ENCODE data around the gene RETREG3. TPM values are rescaled to one million over a fixed set of nuclear protein-coding genes. Genes with fewer than 3 reads are reported as not detected.

Gene RETREG3
- total and polyA plus RNA-seq, 2 of the 13 experiments (the other 11 are each of a cell fraction or from before 2014, with no cell fraction given), result 47.0 to 55.8 TPM

DNA sequence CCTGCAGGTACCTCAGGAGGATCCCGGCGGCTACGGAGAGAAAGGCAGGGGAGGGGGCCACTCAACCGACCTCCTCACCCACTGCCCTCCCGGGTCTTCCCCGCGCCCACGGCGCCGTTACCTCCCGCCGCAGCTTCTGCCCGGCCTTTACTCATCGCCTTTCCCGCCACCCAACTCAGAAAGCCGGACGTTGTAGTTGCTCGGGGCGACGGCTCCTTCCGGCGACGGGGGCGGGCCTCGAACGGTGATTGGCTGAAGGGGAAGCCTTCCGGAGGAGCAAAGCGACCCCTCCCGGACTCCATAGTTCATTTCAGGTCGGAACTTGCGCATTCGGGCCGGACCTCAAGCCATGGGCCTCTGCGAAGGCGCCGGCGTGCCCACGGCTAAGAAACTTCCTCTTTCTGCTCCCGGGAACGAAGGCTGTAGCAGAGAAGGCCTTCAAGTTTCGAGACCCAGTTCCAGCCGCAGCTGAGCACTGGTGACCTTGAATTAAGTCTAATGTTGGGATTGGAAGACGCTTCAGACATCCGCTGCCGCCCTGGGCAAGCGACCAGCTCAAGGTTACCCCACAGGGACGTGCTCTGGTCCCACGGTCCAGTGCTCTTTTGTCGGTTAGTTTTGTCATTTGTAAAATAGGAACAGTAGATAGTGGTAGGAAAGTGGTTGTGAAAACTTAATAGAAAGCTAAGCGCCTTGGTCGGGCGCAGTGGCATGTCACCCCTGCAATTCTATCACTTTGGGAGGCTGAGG is 31.5 kb downstream of the RETREG3 start, which contains the start of gene PSMC3IP (continued):
- TF ChIP-seq HHEX (CRISPR knock-in tag; IDR thresholded peaks at IDR 0.05) (no peak), POLR2A (IDR thresholded peaks at IDR 0.05; ENCODE audit: insufficient read depth in 1 of 2, low read depth in 2 of 2, low read length in 2 of 2) (peak; percentile 90 to 94), ZNF768 (CRISPR knock-in tag; IDR thresholded peaks at IDR 0.05) (peak; percentile 65; the same call in 1 of the 2 replicates), ZNF256 (CRISPR knock-in tag; conservative IDR thresholded peaks at IDR 0.05) (no peak), HDAC2 (CRISPR knock-in tag; IDR thresholded peaks at IDR 0.05) (no peak), KLF16 (CRISPR knock-in tag; IDR thresholded peaks at IDR 0.05) (peak in 1 of 2 experiments; percentile 80; a peak in 2 of 4 replicates), ZNF543 (CRISPR knock-in tag; IDR thresholded peaks at IDR 0.05) (peak; percentile 73; the same call in 1 of the 2 replicates), IRF2 (CRISPR knock-in tag; IDR thresholded peaks at IDR 0.05) (peak; percentile 80), MXD4 (CRISPR knock-in tag; IDR thresholded peaks at IDR 0.05) (no peak), KLF13 (CRISPR knock-in tag; IDR thresholded peaks at IDR 0.05) (no peak; the same call in 1 of the 2 replicates), ZNF891 (CRISPR knock-in tag; IDR thresholded peaks at IDR 0.05) (peak; percentile 84), CREM (IDR thresholded peaks at IDR 0.05) (peak; percentile 85), CREM (CRISPR knock-in tag; IDR thresholded peaks at IDR 0.05) (0 out of 2 replicates have a peak, but pooled peaks have one; percentile 4), CEBPB (IDR thresholded peaks at IDR 0.05; ENCODE audit: borderline replicate concordance, low read depth, low read length) (peak; percentile 7; the same call in 1 of the 2 replicates), MEIS1 (CRISPR knock-in tag; IDR thresholded peaks at IDR 0.05; ENCODE audit: borderline replicate concordance) (peak; percentile 35; the same call in 1 of the 2 replicates), ZNF83 (CRISPR knock-in tag; IDR thresholded peaks at IDR 0.05; ENCODE audit: borderline replicate concordance) (no peak), ZNF460 (CRISPR knock-in tag; IDR thresholded peaks at IDR 0.05; ENCODE audit: borderline replicate concordance) (no peak), SNRNP70 (IDR thresholded peaks at IDR 0.05; ENCODE audit: low read depth, low read length) (no peak), ZNF773 (CRISPR knock-in tag; IDR thresholded peaks at IDR 0.05; ENCODE audit: borderline replicate concordance) (peak; percentile 45; the same call in 1 of the 2 replicates), MBNL3 (CRISPR knock-in tag; conservative IDR thresholded peaks at IDR 0.05) (no peak), POGZ (CRISPR knock-in tag; IDR thresholded peaks at IDR 0.05) (peak; percentile 81), SOX5 (CRISPR knock-in tag; IDR thresholded peaks at IDR 0.05; ENCODE audit: borderline replicate concordance) (no peak; the same call in 1 of the 2 replicates), PRMT3 (CRISPR knock-in tag; IDR thresholded peaks at IDR 0.05; ENCODE audit: borderline replicate concordance, low read depth) (peak; percentile 71; the same call in 1 of the 2 replicates)
- TF ChIP-seq, protein P1, sequence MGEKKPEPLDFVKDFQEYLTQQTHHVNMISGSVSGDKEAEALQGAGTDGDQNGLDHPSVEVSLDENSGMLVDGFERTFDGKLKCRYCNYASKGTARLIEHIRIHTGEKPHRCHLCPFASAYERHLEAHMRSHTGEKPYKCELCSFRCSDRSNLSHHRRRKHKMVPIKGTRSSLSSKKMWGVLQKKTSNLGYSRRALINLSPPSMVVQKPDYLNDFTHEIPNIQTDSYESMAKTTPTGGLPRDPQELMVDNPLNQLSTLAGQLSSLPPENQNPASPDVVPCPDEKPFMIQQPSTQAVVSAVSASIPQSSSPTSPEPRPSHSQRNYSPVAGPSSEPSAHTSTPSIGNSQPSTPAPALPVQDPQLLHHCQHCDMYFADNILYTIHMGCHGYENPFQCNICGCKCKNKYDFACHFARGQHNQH (CRISPR knock-in tag; IDR thresholded peaks at IDR 0.05), result peak; percentile 90
- TF ChIP-seq, protein P2, sequence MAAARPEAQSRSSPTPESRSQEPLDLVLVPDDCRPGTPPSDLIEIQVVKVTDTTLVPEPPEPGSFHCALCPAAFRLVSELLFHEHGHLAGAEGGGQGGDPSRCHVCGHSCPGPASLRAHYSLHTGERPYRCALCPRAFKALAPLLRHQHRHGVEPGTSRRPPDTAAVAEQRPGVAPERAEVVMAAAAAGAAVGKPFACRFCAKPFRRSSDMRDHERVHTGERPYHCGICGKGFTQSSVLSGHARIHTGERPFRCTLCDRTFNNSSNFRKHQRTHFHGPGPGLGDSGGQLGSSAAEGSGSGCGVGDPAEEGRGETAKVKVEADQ (CRISPR knock-in tag; IDR thresholded peaks at IDR 0.05; ENCODE audit: borderline replicate concordance), result peak; percentile 78; the same call in 1 of the 2 replicates
- TF ChIP-seq, protein P3, sequence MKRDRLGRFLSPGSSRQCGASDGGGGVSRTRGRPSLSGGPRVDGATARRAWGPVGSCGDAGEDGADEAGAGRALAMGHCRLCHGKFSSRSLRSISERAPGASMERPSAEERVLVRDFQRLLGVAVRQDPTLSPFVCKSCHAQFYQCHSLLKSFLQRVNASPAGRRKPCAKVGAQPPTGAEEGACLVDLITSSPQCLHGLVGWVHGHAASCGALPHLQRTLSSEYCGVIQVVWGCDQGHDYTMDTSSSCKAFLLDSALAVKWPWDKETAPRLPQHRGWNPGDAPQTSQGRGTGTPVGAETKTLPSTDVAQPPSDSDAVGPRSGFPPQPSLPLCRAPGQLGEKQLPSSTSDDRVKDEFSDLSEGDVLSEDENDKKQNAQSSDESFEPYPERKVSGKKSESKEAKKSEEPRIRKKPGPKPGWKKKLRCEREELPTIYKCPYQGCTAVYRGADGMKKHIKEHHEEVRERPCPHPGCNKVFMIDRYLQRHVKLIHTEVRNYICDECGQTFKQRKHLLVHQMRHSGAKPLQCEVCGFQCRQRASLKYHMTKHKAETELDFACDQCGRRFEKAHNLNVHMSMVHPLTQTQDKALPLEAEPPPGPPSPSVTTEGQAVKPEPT (CRISPR knock-in tag; IDR thresholded peaks at IDR 0.05; ENCODE audit: low read depth), result no peak
- TF ChIP-seq, protein P4, sequence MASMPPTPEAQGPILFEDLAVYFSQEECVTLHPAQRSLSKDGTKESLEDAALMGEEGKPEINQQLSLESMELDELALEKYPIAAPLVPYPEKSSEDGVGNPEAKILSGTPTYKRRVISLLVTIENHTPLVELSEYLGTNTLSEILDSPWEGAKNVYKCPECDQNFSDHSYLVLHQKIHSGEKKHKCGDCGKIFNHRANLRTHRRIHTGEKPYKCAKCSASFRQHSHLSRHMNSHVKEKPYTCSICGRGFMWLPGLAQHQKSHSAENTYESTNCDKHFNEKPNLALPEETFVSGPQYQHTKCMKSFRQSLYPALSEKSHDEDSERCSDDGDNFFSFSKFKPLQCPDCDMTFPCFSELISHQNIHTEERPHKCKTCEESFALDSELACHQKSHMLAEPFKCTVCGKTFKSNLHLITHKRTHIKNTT (CRISPR knock-in tag; IDR thresholded peaks at IDR 0.05), result no peak

Data from HepG2 (cell line).